NCI-H748 (cell line): ENCODE measurements around the gene ANGPT4.
"Not testable (repeated sequence)": the region's sequence is repeated elsewhere in the genome, so short reads cannot be mapped to it uniquely, and the experiment has no call there.

ENCODE experiments used
- DNase-seq: peaks from one replicate; lab custom pipeline; 2025; ENCODE audit not compliant: unreplicated experiment; lab: John Stamatoyannopoulos, UW

ANGPT4 gene

DNA sequence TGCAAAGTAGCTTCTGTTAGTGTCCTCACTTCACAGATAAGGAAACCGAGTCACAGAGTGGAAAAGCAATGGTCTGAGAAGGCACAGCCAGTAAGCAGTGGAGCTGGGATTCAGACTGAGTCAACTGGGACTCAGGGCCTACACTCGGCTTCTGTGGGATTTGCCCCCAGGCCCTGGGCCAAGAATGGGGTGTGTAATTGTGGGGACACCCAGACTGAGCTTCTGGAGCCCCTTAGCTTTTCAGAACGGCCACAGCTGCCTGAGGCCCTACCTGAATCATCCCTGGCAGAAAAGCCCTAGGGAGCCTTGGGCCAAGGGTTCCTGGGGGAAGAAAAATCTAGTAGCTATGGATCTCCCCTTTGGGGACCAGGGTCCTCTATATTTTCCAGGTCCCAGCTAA is 6.5 kb downstream of the ANGPT4 start:
- DNase-seq, result no peak

DNA sequence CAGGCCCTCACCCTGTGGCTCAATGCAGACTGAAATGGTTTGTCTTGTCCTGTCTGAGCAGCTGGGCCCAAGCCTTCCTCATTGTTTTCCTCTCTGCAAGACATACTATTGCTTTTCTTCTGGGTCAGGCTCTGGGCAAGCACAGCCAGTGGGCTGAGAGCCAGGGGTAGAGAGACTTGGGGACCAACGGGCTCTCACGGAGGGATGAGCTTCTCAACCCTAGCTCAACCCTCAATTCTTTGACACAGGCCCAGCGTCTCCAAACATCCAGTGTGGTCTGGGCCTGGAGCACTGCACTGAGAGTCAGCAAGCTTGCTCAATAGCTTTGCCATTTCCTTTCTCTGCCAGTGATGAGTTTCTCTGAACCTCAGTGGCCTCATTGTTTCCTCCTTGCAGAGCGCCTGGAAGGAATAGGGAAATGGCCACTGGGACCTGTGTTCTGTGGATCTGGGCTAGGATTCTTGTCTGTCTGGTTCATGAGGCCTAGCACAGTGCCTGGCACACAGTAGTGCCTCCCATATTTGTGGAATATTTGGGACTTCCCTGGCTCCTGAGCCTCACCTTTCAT is 9.3 kb downstream of the ANGPT4 start:
- DNase-seq, result no peak

DNA sequence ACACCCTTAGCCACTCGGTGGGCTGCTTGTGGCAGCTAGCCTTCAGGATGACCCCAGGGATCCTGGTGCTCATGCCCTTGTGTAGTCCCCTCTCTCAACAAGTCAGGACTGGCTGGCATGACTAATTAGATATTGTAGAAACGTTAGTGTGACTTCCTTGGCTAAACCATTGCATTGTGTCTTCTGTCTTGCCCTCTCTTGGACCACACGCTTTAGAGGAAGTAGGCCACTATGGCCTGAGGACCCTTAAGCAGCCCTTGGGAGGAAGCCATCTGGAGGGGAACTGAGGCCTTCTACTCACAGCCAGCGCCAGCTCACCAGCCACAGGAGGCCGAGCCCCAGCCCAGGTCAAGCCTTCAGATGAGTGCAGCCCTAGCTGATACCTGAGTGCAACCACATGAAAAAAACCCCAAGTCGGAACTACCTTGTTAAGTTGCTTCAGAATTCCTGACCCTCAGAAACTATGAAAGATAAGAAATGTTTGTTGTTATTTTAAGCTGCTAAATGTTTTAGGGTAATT is 10.1 kb downstream of the ANGPT4 start:
- DNase-seq, result no peak

DNA sequence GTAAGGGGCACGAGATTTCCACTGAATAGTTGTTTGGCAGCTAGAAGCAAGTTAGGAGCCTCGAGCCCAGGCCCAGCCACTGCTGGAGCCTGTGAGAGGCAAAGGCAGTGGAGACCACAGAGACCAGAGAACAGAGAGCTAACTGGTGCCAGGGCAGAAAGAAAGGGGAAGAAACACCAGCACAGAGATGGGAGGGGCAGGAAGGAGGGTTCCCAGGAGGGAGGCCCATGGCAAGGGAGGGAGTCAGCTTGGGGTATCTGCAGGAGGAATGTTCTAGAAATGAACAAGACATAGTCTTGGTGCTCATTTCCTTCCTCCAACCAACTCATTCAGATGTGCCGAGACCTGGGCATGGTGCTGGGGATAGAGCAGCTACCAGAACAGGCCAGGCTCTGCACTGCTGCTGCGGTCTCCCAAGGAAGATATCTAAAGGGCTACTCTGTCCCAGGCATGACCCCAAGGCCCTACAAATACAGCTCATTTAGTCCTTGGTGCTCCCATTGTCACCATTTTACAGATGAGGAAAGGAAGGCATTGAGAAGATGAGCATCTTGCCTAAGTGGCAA is 10.7 kb downstream of the ANGPT4 start:
- no peak for DNase-seq

DNA sequence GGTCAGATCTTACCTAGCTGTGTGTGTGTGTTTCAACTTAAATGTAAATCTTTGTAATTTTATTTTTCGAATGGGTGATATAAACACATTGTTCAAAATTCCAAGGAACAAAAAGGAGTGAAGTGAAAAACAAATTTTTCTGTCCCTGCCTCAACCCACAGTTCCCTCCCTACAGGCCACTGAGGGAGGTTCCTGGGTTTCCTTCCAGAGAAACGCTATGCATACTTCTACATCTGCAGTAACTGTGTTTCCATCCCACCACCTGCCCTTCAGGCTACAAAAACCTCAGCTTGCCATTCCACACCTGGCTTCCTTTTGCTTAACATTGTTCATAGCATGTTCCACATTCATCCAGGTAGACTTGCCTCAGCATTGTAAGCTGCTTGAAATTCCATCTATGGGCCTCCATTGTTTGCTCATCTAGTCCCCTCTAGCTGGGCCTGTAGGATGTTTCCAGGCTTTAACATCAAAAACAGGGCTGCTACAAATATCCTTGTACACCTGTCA is 12.0 kb downstream of the ANGPT4 start:
- DNase-seq, result no peak

DNA sequence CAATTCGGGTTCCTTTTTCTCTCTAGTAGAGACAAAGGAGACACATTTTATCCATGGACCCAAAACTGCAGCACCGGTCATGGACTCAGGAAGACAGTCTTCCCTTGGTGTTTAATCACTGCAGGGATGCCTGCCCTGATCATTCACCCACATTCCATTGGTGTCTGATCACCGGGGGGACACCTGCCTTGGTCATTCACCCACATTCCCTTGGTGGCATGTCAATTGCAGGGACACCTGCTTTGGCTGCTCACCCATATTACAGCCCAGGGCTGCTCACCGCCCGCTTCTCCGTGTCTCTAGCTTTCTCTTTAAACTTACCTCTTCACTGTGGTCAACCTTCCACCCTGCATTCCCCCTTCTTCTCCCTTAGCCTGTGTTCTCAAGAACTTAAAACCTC is 18.7 kb downstream of the ANGPT4 start:
- DNase-seq, result not testable (repeated sequence)

DNA sequence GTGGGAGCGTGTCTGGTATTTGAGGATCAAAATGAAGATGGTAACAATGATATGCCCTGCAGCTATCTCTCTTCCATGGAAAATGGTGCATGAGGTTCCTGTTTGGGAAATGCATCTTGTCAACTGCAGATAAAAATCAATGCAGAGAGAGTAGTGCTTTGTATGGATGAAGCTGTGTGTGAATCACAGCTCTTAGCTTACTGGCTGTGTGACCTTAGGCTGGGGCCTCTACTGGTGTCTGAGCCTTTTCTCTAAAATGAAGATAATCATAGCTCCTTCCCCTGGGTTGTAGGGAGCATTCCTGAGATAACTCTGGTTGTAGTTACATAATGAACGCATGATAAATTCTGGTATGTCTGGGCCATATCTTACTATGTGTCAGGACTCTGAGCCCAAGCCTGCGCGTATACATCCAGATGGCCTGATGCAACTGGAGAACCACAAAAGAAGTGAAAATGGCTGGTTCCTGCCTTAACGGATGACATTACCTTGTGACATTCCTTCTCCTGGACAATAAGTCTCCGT is 19.6 kb downstream of the ANGPT4 start:
- DNase-seq, result no peak

DNA sequence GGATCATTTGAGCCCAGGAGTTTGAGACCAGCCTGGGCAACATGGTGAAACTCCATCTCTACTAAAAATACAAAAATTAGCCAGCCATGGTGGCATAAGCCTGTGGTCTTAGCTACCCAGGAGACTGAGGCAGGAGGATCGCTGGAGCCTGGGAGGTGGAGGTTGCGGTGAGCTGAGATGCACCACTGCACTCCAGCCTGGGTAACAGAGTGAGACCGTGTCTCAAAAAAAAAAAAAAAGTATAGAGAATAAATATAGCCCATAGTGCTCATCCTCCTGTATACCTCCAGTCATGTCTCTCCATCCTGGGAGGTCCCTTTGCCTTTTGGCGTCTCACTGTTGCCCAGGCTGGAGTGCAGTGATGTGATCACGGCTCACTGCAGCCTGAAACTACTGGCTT is 23.8 kb downstream of the ANGPT4 start:
- not testable (repeated sequence) for DNase-seq

DNA sequence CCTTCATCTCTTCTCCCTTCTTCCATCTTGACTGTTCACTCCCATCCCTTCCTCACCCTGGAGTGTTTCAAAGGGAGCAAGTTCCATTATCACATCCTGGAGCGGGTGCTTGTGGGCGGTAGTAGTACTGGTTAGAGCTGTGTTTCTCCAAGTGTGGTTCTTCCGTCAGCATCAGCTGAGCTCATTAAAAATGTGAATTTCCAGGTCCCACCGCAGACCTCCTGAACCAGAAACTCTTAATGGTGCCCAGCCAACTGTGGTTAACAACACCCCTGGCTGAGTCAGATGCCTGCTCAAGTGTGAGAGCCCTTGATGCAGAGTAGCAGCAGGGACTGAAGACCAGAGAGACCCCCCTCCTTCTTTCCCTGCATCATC is 24.4 kb downstream of the ANGPT4 start:
- no peak for DNase-seq

DNA sequence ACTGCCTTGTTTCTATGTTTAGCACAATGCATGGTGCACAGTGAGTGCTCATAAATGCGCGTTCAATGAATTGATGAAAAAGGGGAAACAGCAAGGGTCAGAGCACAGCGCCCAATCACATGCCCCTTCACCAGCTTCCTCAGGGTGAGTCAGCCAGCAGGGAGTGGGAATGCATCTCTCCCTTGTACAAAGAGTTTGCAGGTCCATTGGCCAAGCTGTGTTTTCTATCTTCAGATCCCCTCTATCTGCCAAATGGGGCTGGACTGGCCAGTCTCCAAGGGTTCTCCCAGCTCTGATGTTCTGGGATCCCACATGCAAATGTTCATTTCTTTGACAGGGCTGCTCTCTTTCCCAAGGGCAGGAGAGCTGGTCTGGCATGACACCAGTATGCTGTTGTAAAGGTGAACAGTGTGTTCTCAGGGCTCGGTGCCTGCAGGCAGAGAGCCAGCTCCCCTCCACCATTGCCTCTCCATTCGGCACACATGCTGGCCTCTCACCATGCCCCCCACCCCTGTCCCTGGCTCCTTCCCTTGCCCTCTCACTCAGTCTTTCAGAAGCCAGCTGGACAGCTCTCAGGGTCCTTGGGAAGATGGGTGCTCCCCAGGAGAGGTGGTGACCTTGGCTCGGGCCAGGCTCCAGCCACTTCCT is 25.0 kb downstream of the ANGPT4 start:
- DNase-seq, result no peak

DNA sequence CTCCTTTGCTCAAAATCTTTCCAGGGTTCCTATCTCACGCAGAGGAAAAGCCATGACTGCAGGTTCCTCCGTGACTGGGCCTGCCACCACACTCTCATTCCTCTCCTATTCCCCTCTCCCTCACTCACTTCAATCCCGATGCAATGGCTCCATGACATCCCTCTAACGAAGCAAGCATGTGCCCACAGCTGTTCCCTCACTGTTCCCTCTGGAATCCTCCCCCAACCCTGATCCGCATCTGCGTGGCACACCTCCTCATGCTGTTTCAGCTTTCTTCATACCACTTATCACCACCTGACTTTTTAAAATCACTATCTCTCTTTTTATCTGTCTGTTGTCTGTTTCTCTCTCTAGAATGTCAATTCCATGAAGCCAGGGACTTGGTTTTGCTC is 25.5 kb downstream of the ANGPT4 start:
- DNase-seq, result no peak

DNA sequence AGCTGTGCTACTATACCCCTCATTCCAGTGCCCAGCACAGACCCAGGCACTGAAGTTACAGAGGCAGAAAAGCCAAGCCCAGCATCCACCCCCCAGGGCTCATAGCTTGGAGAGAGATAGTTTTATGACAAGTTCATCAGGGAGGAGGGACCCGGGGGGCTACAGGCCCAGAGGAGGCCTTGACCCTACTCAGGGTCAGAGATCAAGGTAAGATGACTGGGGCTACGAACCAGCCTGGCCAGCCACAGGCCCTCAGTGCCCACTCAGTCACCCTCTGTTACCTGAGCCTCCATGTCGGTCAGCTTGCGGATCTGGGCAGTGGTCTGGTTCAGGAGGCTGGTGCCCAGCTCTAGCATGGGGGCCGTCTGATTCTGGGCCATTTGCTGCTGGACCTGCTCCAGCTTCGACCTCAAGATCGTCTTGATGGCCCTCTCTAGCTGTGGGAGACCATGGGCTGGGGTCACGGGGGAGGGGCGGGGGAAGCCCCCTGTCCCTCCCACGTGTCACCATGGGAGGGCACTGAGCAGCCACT is 26.1 kb downstream of the ANGPT4 start:
- DNase-seq, result no peak

DNA sequence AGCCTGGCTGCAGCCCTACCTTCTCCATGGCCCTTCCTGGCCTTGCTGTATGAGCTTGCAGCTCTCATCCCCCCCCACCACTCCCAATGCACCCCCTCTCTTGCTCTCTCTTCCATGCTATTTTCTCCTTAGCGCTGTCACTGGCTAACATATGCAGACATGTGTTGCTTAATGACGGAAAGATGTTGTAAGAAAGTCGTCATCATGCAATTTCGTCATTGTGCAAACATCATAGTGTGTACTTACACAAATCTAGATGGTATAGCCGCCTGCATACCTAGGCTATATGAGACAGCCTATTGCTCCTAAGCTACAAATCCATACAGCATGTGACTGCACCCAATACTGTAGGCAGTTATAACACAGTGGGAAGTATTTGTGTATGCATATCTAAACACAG is 27.0 kb downstream of the ANGPT4 start:
- DNase-seq, result no peak

DNA sequence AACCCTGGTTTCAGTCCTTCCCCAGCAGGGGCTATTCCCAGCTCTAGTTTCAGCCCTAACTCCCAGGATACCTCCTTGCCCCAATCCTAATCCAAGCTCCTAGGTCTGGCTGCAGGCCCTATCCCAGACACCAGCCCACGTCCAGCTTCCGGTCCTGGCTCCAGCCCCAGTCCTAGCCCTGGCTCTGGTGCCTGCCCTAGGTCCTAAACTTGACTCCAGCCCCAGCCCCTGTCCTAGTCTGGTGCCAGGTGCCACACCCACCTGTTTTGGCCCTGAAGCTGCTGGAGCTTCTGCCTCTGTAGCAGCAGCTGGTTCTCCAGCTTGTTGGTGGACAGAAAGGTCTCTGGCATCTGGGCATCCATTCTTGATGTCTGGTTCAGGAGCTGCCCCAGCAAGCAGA is 28.1 kb downstream of the ANGPT4 start:
- no peak for DNase-seq

DNA sequence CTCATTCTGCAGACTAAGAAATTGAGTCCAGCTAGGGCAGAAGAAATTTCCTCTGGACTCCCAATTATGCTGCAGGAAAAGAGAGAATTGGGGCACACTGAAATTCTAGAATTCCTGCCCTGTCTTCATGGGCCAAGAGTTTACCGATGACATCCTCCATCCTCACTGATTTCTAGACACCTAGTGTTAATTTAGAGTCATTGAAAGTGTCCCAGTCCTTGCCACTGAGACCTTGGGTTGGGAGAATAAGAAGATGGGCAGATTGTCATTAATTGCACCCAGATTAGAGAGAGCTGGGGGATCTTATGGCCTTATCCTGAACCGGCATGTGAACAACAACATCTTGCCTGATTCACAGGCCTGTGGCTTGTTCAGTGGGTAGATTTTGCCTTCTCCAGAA is 29.0 kb downstream of the ANGPT4 start:
- no peak for DNase-seq

DNA sequence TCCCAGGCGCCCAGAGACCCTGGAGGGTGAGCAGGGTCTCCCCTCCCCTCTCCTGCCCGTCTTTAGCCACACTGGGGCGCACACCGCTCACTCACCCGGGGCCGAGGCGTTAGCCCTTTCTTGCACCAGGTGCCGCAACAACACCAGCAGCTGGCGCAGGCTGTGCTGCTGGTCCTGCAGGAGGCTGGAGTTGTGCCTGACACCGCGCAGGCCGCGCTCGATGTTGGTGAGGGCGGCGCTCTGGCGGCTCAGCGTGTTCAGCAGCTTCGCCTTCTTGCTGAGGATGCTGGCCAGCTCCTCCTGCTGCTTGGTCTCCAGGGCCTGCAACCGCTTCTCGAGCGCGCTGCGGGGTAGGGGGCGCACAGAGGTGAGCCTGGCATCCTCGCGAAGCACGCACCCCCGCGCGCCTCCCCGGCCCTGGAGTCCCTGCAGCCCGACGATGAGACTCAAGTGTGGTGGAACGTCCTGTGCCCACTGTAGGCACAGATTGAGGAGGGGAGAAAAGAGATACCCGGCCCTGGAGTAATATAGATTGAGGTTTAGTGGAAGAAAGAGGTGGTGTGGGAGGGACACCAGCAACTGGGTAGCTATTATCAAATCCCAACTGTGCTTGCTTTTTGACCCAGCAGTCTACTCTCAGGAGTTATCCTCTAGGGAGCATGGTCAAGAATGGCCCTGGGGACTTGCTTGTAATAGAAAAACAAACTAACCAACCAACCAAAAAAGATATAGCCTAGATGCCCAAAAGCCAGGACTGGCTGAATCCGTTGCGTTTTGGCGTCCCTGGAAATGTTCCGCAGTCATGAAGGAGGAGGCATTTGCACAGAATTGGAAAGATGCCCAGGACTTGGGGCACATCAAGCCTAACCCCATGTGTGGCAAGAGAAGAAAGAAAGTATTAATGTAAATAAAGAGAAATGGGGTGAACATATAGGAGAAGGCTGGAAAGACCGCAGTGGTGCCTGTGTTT is 30.9 kb downstream of the ANGPT4 start:
- DNase-seq, result no peak

DNA sequence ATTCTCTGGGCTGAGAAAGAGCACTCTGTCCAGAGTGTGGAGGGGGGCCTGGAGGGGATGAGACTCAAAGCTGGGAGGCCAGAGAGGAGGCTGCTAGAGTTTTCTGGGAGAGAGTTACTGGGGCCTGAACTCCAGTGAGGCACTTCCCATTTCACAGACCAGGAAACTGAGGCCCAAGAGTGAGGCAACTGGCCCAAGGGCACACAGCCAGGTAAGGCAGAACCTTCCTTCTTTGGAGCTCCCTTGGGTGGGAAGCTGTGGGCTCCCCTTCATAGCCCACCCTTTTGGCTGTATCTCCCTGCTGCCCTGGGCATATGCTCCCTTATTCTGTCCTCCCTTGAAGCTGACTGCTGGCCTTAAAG is 34.4 kb downstream of the ANGPT4 start:
- no peak for DNase-seq

DNA sequence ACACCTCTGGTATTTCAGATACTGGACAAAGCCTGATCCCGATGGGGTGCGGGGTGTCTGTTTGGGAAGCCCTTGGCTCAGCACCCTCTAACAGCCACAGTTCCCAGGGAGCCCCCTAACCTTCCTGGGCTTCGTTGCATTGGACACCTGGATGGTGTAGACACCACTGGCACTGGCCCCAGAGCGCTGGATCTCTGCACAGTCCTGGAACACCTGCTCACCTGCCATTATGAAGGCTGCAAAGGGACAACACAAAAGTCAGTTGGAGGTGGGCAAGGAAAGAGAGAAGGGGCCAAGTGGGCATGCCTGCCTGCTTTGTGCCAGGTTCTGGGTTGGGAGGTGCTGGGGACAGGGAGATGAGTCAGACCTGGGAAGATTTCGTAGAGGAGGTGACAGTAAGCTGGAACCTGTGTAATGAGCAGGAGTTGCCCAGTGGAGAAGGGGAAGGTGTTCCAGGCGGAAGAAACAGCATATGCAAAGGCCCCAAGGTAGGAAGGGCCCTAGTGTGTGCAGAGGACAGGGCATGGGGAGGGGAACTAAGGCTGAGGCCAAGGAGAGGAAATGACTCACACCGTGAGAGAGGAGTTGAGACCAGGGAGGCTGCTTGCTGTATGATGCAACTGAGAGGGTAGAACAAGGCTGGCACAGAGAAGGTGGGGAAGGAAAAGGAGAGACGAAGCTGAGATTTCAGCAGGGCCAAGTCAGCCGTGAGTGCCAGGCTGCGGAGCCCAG is 34.9 kb downstream of the ANGPT4 start:
- no peak for DNase-seq

DNA sequence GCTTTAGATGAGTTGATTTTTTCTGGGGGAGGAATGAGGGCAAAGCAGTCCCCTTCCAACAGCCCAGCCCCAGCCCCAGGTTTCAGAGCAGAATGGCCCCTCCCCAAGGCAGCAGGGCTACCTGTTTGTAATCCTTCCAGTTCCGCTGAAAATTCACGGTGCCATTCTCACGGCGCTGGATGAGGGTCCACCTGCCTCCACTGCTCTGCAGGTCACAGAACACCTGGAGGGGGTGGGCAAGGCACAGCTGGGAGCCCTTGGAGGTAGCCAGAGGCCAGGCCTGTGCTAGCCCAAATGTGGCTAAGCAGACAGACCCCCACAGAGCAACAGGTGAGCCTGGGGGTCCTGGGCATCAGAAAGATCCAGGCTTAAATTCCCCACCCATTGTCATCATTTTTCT is 36.5 kb downstream of the ANGPT4 start:
- DNase-seq, result peak; percentile 68
